Activated gamma-delta T cell (primary cell): ENCODE data around the gene TMCC2.
"Not testable (repeated sequence)": the region's sequence is repeated elsewhere in the genome, so short reads cannot be mapped to it uniquely, and the experiment has no call there.

Experiments used
- DNase-seq: peaks from one replicate; lab custom pipeline; 2025; lab: John Stamatoyannopoulos, UW

Gene TMCC2

GRCh38 chr1:205283270-205284147 lies 55.8 kb downstream of the TMCC2 start:
- no peak for DNase-seq

GRCh38 chr1:205284420-205285144 lies 56.8 kb downstream of the TMCC2 start:
- peak; percentile 62 for DNase-seq

GRCh38 chr1:205285381-205286101 lies 57.8 kb downstream of the TMCC2 start:
- no peak for DNase-seq

DNA sequence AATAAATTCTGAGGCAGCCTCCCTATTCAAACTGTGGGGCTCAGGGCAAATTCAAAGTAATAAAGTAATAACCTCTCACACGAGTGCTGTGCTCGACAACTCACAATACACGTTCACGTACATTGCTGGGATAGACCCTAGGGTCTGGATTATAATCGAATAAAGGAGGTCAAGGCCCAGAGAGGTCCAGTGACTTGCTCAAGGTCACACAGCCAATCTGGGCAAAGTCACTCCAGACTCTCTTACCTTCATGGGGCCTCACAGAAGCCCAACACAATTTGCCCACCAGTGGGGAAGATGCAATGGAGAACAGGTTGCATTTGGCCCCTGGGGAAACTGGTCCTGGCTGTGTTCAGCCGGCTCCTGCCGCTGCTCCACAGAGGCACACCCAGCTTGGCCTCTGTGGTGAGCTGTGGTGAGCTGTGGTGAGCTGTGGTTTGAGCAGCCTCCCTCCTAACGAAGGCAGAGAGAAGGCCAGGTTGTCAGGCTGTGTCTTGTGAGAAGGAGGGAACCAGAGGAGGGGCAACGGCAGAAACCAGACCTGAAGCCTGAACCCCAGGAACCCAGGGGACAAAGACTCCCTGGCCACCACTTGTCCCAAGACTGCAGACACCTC lies 58.7 kb downstream of the TMCC2 start:
- peak; percentile 26 for DNase-seq

DNA sequence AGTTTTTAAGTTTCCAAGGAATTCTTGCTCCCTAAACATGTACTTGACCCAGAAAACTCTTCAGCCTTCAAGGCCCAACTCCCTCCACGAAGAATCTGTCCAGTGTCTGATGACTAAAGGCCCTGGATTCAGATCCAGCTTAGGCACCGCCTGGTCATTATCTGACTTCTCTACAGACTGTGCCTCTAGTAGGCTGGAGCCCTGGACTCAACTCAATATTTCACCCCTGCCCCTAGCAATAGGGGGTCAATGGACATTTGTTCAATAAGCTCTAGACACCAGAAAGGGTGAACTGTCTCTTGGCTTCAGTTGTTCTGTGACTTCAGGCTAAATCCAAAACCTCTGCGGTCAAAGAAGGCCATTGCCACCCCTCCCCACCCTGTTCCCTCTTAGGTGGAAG lies 59.3 kb downstream of the TMCC2 start:
- no peak for DNase-seq

DNA sequence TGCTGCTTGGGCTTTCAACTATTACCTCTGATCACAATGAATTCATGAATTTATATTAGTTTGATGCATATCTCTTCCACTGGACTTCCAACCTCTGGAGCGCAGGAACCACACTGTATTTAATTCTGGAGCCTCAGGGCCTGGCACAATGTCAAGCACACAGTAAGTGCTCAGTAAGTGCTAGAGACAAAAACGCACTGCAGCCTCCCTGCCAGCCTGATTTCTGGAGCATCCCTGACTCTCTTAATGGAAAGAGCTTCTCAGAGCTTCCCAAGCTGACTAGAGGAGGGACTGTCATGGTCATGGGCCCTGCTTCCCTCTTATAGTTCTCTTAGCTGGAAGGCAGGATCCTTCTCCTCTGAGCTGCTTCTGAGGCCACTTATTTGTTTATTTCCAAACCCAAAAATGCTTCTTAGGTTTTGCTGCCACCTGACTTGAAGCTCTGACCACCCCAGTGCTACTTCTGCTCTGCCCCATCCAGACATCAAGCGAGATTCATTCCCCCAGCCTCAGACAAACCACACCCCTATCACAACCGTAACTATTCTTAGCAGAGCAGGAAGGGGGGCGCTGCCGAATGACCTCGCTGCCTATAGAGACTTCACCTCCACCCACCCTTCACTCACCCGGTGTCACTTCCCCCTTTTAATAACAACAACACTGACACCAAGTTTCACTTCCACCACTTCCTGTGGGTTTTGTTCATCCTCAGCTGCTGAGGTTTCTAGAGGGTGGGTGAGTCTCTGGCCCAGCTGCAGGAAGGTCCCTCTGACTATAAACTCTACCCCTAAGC lies 60.2 kb downstream of the TMCC2 start:
- DNase-seq, result peak; percentile 32

DNA sequence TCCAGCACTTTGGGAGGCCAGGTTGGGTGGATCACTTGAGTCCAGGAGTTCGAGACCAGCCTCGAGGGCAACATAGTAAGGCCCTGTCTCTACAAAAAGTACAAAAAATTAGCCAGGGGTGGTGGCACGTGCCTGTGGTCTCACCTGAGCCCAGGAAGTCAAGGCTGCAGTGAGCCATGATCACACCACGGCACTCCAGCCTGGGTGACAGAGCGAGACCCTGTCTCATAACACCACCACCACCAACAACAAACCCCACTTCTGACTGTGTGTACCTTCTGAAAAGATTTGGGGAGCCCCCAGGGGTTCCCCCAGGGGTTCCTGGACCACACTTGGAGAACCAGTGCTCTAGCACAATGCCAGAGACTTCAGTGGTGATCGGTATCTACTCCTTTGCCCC lies 63.9 kb downstream of the TMCC2 start:
- no peak for DNase-seq

GRCh38 chr1:205293350-205294074 lies 65.8 kb downstream of the TMCC2 start:
- no peak for DNase-seq

DNA sequence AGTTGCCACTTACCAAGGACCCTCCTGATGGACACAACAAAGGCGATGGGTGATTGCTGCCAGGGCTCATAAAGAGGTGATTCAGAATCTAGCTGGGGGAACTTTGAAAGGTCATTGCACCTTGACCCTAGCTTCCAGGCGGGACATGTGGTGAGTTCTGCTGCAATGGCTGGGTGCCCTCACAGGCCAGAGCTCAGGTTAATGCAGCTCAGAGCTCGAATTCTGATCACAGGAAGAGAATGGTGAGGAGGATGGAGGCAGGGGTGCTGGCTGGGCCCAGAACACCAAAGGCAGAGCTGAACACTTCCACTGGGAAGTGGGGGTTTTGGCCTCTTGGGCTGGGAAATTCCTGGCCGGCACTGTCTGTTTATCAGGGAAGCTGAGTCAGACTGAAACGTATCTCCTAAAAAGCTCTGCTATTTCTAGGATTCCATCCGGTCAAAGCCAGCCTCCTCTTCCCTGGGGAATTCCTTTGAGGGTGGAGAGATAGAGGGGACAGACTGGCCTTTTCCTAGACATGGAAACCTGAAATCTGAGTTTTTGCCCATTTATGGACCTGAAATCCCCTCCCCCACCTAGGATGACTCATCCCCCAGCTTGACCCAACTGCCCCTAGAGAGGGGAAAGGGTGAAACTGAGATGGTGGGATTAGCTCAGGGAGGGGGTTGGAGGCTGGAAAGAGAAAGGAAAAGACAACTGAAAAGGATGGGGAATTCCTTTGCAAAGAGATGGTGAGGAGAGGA lies 66.6 kb downstream of the TMCC2 start:
- no peak for DNase-seq

- no peak for DNase-seq
Measured at GRCh38 chr1:205294934-205295333, 67.2 kb downstream of the TMCC2 start.

- no peak for DNase-seq
Measured at GRCh38 chr1:205296154-205296553, 68.4 kb downstream of the TMCC2 start.

- DNase-seq, result not testable (repeated sequence)
Measured at GRCh38 chr1:205297546-205298177, 69.9 kb downstream of the TMCC2 start.

DNA sequence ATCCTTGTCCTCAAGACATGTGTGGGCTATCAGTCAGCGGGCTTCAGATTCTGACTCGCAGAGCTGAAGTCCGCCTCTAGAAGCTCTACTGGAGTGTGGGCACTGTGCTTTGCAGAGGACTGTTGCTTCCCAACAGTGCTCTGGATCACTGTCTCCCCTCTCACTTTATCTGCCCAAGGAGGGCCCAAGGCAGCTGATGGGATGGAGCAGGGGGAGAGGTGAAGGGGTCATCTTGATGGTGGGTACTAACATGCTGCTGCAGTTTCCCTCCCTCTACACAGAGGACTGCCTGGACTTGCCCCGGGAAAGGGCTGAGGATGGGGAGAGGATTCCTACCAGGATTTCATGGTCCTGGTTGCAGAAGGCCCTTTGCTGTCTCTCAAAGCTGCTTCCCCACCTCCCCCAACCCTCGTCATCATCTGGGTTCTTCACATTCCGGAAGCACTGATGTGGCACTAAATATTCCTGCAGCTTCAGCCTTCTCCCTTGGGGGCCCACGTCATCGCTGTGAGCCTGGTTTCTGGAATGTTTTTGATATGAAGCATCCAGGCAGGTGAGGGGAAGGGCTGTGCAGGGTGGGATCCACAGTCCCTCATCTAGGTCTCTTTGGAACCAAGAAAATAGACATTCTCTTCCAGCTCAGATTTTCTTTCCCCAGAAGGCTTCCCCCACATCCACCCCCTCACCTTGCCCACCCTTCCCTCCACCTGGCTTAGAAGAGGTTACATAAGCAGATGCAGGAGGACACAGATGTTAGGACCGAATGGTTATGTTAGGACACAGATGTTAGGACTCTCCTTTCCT lies 70.6 kb downstream of the TMCC2 start:
- DNase-seq, result no peak

DNA sequence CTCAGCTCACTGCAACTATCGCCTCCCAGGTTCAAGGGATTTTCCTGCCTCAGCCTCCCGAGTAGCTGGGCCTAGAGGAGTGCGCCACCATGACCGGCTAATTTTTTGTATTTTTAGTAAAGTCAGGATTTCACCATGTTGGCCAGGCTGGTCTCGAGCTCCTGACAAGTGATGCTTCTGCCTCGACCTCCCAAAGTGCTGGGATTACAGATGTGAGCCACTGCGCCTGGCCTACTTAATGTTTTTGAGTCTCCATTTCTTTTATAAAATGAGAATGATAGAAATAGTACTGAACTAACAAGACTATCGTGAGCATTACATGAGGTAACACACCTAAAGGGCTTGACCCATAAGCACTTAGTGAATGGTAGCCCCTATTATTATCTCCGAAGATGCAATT lies 72.4 kb downstream of the TMCC2 start:
- no peak for DNase-seq

DNA sequence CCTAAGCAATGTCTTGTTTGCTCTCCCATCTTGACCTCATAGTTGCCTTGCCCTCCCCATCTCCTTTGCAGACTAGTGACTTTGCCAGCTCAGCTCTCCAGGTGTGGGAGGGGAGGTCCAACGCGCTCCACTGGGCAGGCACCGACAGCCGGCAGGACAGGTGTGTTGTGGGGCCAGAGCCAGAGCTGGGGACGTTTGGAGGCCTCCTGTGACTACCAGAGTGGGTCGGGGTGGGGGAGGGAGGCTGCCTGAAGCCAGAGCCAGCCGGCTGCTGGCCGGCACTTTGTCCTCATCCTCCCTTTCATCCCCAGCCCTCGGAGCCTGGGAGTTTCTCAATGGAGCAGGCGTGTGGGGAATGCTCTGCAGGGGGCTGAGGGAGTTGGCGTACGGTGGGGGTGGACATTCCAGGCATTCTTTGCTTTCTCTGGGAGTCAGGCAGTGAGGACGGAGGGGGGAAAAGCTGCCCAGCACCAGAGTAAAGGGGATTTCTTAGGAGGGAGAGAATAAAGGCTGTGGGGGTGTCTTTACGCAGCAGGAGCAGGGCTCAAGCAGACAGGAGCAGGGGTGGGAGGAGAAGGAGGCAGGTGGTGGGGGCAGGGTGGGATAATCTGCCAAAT lies 73.6 kb downstream of the TMCC2 start:
- DNase-seq, result no peak

GRCh38 chr1:205301842-205302588 lies 74.3 kb downstream of the TMCC2 start:
- no peak for DNase-seq

DNA sequence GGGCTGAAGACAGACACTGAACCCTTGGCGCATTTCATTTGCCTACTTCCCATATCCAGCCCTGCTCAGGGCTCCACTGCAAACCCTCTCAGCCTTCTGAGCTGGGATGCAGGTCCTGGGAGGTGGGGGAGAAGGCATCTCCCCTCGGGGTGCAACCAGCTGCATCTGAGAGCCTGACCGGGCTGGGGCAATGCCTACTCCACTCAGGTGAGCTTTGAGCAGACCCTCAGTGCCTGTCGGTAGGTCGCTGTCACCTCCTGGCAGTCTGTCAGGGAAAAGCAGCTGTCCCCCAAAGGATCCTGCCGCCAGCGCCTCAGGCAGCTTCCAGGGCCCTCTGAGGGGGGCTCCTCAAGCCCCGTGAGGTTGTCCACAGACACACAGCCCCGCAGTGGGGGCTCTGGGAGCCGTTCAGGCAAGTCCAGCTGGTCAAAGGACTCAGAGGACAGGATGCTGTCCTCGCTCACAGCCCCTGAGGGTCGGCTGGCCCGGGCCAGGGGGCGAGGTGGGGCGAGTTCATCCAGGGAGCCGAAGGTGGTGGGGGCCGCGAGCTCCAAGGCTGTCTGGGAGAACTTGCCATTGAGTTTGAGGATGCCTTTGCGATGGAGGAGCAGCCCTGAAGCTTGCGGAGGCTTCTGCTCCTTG lies 75.6 kb downstream of the TMCC2 start:
- no peak for DNase-seq
